Esophagus (tissue), 2 donors: ENCODE data around the gene FNDC4. TPM values are rescaled to one million over a fixed set of nuclear protein-coding genes. Genes with fewer than 3 reads are reported as not detected.

Source experiments
- H3K27ac ChIP-seq, 2 donors: one replicate each; pipeline ENCODE4 v1.5.1; 2013; ENCODE audit warnings: low read depth in 2 of 2, mild to moderate bottlenecking in 2 of 2, inconsistent platforms in 1 of 2, low read length in 1 of 2, moderate library complexity in 1 of 2
- H3K27me3 ChIP-seq, 2 donors: one replicate each; pipeline ENCODE4 v1.6.1; 2013; ENCODE audit warnings: low read length in 2 of 2, control low read depth in 1 of 2, mild to moderate bottlenecking in 1 of 2; ENCODE audit not compliant: insufficient read depth in 2 of 2, control insufficient read depth in 1 of 2
- H3K36me3 ChIP-seq, 2 donors: one replicate each; pipeline ENCODE4 v1.6.1; 2013; ENCODE audit warnings: low read length in 1 of 2; ENCODE audit not compliant: control insufficient read depth in 2 of 2, insufficient read depth in 2 of 2
- H3K4me1 ChIP-seq, 2 donors: one replicate each; pipeline ENCODE4 v1.6.1; 2013; ENCODE audit warnings: low read length in 1 of 2; ENCODE audit not compliant: control insufficient read depth in 2 of 2, insufficient read depth in 2 of 2
- H3K4me3 ChIP-seq, 2 donors: one replicate each; pipeline ENCODE4 v1.5.1; 2013; ENCODE audit warnings: low read length in 2 of 2, mild to moderate bottlenecking in 2 of 2, low read depth in 1 of 2, moderate library complexity in 1 of 2
- H3K9me3 ChIP-seq, 2 donors: one replicate each; pipeline ENCODE4 v1.6.1; 2013; ENCODE audit warnings: mild to moderate bottlenecking in 2 of 2, low read depth in 1 of 2, low read length in 1 of 2, moderate library complexity in 1 of 2; ENCODE audit not compliant: control insufficient read depth in 2 of 2, insufficient read depth in 1 of 2
- WGBS, 2 donors: extraction: QIAGEN DNeasy Blood & Tissue Kit; methylation state at CpG; one replicate each; pipeline ENCODE4 v1.1.7; 2013; 5-methylcytosine and 5-hydroxymethylcytosine counted together
- polyA plus RNA-seq, 2 donors: library from polyadenylated mRNA; stranded (reverse); fragments of 200-250 nt; gene quantifications; one replicate each; pipeline ENCODE4 v1.2.3, GENCODE V29; 2013
- donor health status: healthy with polysubstance abuse.
- donor health status: Bipolar disorder and iron deficiency.

FNDC4 gene
- polyA plus RNA-seq, 2 donors, result 22.2 to 34.0 TPM

DNA sequence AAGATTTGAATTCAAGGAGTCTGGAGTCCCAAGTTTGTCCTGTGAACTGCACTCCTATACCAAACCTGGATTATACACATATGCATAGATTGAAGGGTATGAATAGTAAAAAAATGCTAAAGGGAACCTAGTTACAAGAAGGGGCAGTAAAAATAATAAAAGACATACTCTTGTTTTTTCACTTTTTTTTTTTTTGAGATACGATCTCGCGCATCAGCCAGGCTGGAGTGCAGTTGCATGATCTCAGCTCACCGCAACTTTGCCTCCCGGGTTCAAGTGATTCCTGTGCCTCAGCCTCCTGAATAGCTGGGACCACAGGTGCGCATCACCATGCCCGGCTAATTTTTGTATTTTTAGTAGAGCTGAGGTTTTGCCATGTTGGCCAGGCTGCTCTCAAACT lies 30.6 kb downstream of the FNDC4 start:
- WGBS, 2 donors, result 96 to 98% methylated on average over 7 of the region's 7 CpGs
- H3K36me3 ChIP-seq, result no peaks in the 10 kb centered on the region
- H3K9me3 ChIP-seq, result no peaks in the 10 kb centered on the region
- H3K4me1 ChIP-seq, result no peaks in the 10 kb centered on the region
- H3K27me3 ChIP-seq, result no peaks in the 10 kb centered on the region
- H3K4me3 ChIP-seq, result no peak overlapping the region
- H3K27ac ChIP-seq, result no peak overlapping the region

DNA sequence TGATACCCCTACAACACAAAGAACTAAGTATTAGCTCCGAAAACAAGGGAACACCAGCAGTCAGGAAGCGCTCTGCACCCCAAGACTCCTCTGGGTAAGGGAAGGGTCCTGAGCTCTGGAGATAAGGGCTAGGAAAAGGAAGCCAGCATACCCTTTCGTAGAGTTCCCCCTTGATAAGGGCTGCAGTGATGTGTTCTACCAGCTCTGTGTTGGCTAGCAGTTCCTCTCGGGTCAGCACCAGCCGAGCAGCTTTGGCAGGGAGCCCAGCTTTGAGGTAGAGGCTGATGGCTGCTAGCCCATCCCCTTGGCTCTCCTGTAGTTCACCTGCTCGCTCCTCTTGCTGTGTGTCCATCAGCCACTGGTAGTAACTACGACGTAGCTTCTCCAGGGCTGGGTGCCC lies 33.9 kb downstream of the FNDC4 start:
- 85 to 86% methylated on average over 8 of the region's 8 CpGs for WGBS, 2 donors
- Histone ChIP-seq H3K27me3 (no peaks in the 10 kb centered on the region), H3K4me1 (no peaks in the 10 kb centered on the region), H3K9me3 (no peaks in the 10 kb centered on the region), H3K27ac (no peak overlapping the region), H3K4me3 (no peak overlapping the region), H3K36me3 (peaks cover 0 to 11% of the 10 kb centered on the region in 2 donors)

DNA sequence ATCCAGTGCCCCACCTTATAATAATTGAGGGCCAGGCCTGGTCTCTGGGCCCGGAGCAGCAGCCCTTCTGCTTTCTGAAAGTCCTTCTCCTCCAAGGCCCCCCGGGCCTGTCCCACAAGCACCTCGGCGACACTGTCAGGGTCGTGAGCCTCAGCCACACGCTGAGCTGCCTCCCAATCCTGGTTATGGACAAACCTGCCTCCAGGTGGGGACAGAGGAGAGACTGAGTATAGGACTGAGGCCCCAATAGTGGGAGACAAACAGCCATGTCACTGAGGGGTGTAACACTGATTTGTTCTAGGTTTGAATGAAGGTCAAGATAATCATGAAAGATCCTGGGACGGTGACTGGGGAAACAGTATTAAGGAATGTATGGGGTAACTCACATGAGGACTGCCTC lies 41.0 kb downstream of the FNDC4 start:
- no peaks in the 10 kb centered on the region for H3K9me3 ChIP-seq
- 90 to 93% methylated on average over 7 of the region's 7 CpGs for WGBS, 2 donors

DNA sequence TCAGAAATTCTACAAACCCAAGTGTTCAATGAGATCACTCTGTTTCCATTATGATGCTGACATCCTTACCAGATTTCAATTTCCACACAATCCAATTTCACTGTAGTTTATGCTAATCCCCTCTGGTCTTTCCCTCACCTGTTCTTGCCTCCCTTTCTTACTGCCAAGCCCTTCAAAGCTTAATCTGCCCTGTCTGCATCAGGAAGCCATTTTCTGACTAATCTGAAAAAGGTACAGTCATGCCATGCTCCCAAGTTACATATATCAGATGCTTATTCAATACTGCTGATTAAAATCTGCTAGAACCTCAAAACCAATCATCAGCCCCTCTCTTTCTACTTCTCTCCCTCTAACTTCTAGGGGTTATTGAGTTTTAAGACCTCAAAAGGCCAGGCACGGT lies 43.9 kb downstream of the FNDC4 start:
- WGBS, 2 donors, result 52 to 63% methylated on average over 1 of the region's 1 CpG
- peaks cover 5 to 14% of the 10 kb centered on the region in 2 donors for H3K36me3 ChIP-seq
- H3K9me3 ChIP-seq, result no peaks in the 10 kb centered on the region
- H3K27me3 ChIP-seq, result no peaks in the 10 kb centered on the region
- no peaks in the 10 kb centered on the region for H3K4me1 ChIP-seq
- no peak overlapping the region for H3K27ac ChIP-seq
- no peak overlapping the region for H3K4me3 ChIP-seq

More for the DNA sequence above, 41.0 kb downstream of the FNDC4 start:
- no peaks in the 10 kb centered on the region for H3K27me3 ChIP-seq
- no peak overlapping the region for H3K4me3 ChIP-seq
- no peak overlapping the region for H3K27ac ChIP-seq
- peaks cover 7 to 10% of the 10 kb centered on the region in 2 donors for H3K36me3 ChIP-seq
- no peaks in the 10 kb centered on the region for H3K4me1 ChIP-seq

DNA sequence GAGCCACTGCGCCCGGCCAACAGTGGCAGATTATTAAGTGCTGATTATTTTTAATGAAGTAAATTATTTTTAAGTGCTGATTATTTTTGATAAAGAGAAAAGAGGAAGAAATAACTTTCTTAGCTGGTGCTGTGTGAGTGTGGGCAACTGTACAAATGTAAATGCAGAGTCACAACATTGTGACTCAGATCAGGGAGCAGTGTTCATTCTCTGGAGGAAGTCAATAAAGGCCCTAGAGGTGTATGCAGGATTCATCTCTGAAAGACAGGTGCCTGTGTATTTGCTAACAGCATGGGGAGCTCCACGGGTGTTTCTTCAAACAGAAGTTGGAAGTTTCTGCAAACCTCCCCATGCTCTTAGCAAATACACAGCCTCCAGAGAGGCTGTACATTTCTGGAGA lies 46.6 kb downstream of the FNDC4 start:
- 54 to 73% methylated on average over 3 of the region's 3 CpGs for WGBS, 2 donors
- no peak overlapping the region for H3K4me3 ChIP-seq
- H3K4me1 ChIP-seq, result peaks cover 0 to 8% of the 10 kb centered on the region in 2 donors
- H3K27me3 ChIP-seq, result no peaks in the 10 kb centered on the region
- no peaks in the 10 kb centered on the region for H3K9me3 ChIP-seq
- H3K36me3 ChIP-seq, result peaks cover 5 to 20% of the 10 kb centered on the region in 2 donors
- H3K27ac ChIP-seq, result no peak overlapping the region

DNA sequence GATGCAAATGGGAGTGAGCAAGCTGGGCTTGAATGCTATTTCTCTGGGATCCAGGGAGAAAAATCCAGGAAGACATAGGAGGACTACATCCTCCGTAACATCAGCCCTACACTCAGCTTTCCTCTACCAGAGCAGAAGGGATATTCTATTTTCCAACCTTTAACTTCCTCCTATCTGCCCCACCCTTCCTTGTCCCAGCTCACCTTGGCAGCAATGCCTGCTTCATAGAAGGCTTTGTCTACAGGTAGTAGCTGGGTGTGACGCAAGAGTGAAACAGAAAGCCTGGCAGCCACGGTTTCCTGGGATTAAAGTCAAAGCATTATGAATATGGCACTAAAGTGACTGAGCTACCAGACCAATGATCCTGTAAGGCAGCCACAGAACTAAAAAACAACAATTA lies 48.9 kb downstream of the FNDC4 start:
- Histone ChIP-seq H3K27ac (peak overlapping the region; percentile 90 to 97), H3K36me3 (peaks cover 13 to 26% of the 10 kb centered on the region in 2 donors), H3K27me3 (no peaks in the 10 kb centered on the region), H3K4me3 (no peak overlapping the region), H3K4me1 (peaks cover 0 to 15% of the 10 kb centered on the region in 2 donors), H3K9me3 (no peaks in the 10 kb centered on the region)
- WGBS, 2 donors, result 37 to 40% methylated on average over 3 of the region's 3 CpGs

DNA sequence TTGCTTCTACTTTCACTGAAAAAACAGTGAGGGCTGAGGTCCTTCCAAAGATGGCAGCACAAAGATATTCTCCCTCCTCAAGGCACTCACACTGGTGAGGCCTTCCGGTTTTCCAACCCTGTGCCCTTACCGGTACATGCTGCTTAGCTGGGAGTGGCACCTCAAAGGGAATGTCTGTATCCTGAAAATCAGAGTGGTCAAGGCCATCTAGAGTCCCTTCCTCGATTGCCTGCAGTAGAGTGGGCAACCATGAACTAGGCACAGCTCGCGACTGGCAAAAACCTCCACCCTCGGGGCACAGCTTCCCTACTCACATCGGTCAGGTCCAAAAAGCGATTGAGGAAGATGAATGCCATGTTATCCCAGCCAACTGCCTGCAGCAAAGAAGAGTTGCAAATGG lies 49.4 kb downstream of the FNDC4 start:
- Histone ChIP-seq H3K9me3 (no peaks in the 10 kb centered on the region), H3K4me1 (peaks cover 0 to 15% of the 10 kb centered on the region in 2 donors), H3K27ac (peak overlapping the region; percentile 90 to 97), H3K4me3 (no peak overlapping the region), H3K27me3 (no peaks in the 10 kb centered on the region), H3K36me3 (peaks cover 17 to 28% of the 10 kb centered on the region in 2 donors)
- WGBS, 2 donors, result 60 to 62% methylated on average over 8 of the region's 8 CpGs

DNA sequence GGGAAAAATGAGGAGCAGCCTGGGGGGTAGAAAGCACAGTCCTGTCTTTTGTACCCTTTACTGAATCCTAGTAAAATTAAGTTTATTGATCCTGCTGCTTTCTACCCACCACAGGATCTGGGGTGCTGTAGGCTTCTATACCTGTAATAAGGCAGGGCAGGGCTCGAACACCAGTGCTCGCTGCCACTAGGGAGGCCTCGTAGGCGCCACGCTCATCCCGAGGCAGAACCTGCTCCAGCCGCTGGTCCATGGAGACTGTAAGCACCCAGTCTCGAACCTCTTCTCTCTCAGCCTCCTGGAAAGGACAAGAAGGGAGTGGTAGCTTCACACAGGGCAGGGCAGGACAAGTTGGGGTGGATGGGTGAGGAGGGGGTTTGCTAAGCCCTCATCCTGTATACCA lies 49.8 kb downstream of the FNDC4 start:
- WGBS, 2 donors, result 92 to 93% methylated on average over 8 of the region's 8 CpGs
- H3K27me3 ChIP-seq, result no peaks in the 10 kb centered on the region
- peak overlapping the region; percentile 90 to 97 for H3K27ac ChIP-seq
- H3K36me3 ChIP-seq, result peaks cover 21 to 28% of the 10 kb centered on the region in 2 donors
- H3K4me3 ChIP-seq, result no peak overlapping the region
- H3K9me3 ChIP-seq, result no peaks in the 10 kb centered on the region
- H3K4me1 ChIP-seq, result peaks cover 0 to 15% of the 10 kb centered on the region in 2 donors

DNA sequence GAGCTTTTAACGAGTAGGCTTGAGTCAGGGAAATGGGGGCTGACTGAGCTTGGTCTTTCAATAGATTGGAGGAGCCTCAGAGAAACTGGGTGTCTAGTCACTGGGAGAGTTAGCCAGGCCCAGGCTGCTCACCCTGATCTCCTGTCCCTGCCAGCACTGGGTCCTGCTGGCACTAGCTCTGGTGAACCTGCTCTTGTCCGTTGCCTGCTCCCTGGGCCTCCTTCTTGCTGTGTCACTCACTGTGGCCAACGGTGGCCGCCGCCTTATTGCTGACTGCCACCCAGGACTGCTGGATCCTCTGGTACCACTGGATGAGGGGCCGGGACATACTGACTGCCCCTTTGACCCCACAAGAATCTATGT lies 52.1 kb downstream of the FNDC4 start:
- WGBS, 2 donors, result 53 to 64% methylated on average over 6 of the region's 6 CpGs
- Histone ChIP-seq H3K4me3 (peak overlapping the region; percentile 36 to 46), H3K36me3 (peaks cover 25% of the 10 kb centered on the region in 2 donors)

More for the DNA sequence above, 52.1 kb downstream of the FNDC4 start:
- no peaks in the 10 kb centered on the region for H3K27me3 ChIP-seq
- peaks cover 0 to 15% of the 10 kb centered on the region in 2 donors for H3K4me1 ChIP-seq
- H3K27ac ChIP-seq, result peak overlapping the region; percentile 30 to 75
- H3K9me3 ChIP-seq, result no peaks in the 10 kb centered on the region
